Endothelial cell of umbilical vein (primary cell): ENCODE results near the gene CCDC15.

Experiments used
- CTCF ChIP-seq, 2 donors: IDR thresholded peaks; 1 replicate in 1 of 2; 2 replicates in 1 of 2; pipeline ENCODE4 v1.5.1; 2011; ENCODE audit warnings: low read length in 2 of 2, mild to moderate bottlenecking in 2 of 2, moderate library complexity in 2 of 2, control low read depth in 1 of 2, inconsistent platforms in 1 of 2, low read depth in 1 of 2; ENCODE audit not compliant: insufficient read depth in 1 of 2; ENCODE audit errors: extremely low read depth in 1 of 2
- EZH2 ChIP-seq: IDR thresholded peaks from 2 replicates; pipeline ENCODE4 v1.6.1; 2012; ENCODE audit warnings: borderline replicate concordance, low read depth, mild to moderate bottlenecking, moderate library complexity, low read length, inconsistent platforms; ENCODE audit not compliant: severe bottlenecking
- FOS ChIP-seq: IDR thresholded peaks from 2 replicates; pipeline ENCODE4 v1.6.1; 2011; ENCODE audit warnings: mild to moderate bottlenecking, low read length, moderate library complexity, borderline replicate concordance; ENCODE audit not compliant: insufficient read depth
- GATA2 ChIP-seq: IDR thresholded peaks from 2 replicates; pipeline ENCODE4 v1.7.0; 2011; ENCODE audit warnings: low read depth, mild to moderate bottlenecking, moderate library complexity, mixed read lengths, low read length; ENCODE audit not compliant: insufficient read length, insufficient read depth
- JUN ChIP-seq: IDR thresholded peaks from 2 replicates; pipeline ENCODE4 v1.6.1; 2011; ENCODE audit warnings: borderline replicate concordance, low read depth; ENCODE audit not compliant: insufficient read length, insufficient read depth
- POLR2A ChIP-seq: IDR thresholded peaks from 2 replicates; pipeline ENCODE4 v1.6.1; 2012; ENCODE audit warnings: low read depth, mild to moderate bottlenecking, control low read depth, low read length
- POLR2AphosphoS5 ChIP-seq: IDR thresholded peaks from 2 replicates; pipeline ENCODE4 v1.6.1; 2012; ENCODE audit warnings: low read depth, mild to moderate bottlenecking, control low read depth, low read length, moderate library complexity; ENCODE audit not compliant: insufficient read depth

- no peak for TF ChIP-seq POLR2AphosphoS5
- no peak for TF ChIP-seq CTCF (IDR thresholded peaks at IDR 0.05; ENCODE audit: extremely low read depth in 1 of 2, insufficient read depth in 1 of 2, low read depth in 1 of 2, low read length in 2 of 2)
- no peak for TF ChIP-seq FOS
- TF ChIP-seq POLR2A, result no peak
- no peak for TF ChIP-seq GATA2
- no peak for TF ChIP-seq JUN
- no peak for TF ChIP-seq EZH2
These were observed 29.9 kb downstream of the CCDC15 start for GRCh38 chr11:124983674-124984511.
